Nephron (organoid): ENCODE results near the gene FIG4.

ENCODE experiments used
- H3K27ac Mint-ChIP-seq, 3 experiments: 2 replicates each; pipeline ENCODE4 v1.8.0; 2020; ENCODE audit warnings: mixed read lengths in 3 of 3, mild to moderate bottlenecking in 2 of 3, moderate library complexity in 1 of 3
- H3K27me3 Mint-ChIP-seq: 2 replicates; pipeline ENCODE4 v1.8.0; 2021; ENCODE audit warnings: low read depth, mild to moderate bottlenecking, moderate library complexity, mixed read lengths
- H3K36me3 Mint-ChIP-seq: 2 replicates; pipeline ENCODE4 v1.8.0; 2020; ENCODE audit warnings: low read depth, mixed read lengths
- H3K4me1 Mint-ChIP-seq: 2 replicates; pipeline ENCODE4 v1.8.0; 2020; ENCODE audit warnings: mixed read lengths
- H3K4me3 Mint-ChIP-seq, 3 experiments: 2 replicates each; pipeline ENCODE4 v1.8.0; 2020; ENCODE audit warnings: mild to moderate bottlenecking in 3 of 3, mixed read lengths in 3 of 3, moderate library complexity in 2 of 3
- H3K9me3 Mint-ChIP-seq: 2 replicates; pipeline ENCODE4 v1.8.0; 2020; ENCODE audit warnings: mixed read lengths
- CTCF ChIP-seq, 3 experiments: fragments of 200-600 bp; sonication (generic); IDR thresholded peaks; one replicate each; pipeline ENCODE4 v1.5.0; 2021; ENCODE audit warnings: antibody characterized with exemption in 3 of 3; ENCODE audit not compliant: unreplicated experiment in 3 of 3

The FIG4 gene

DNA sequence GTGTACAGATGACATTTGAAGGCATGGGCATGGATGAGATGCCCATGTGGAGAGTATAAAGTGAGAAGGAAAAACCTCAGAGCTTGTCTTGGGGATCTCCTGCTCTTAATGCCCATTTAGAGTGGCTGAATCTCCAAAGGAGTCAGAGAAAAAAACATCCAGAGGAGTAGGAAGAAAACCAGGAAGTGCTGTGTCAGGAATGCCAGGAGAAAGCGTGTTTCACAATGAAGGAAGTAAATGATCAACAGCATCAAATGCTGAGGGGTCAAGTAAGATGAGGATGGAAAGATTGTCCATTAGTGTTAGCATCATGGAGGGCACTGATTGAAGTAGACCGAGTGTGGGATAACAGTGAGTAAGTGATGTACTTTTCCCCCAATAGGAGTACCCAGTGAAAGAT is 56.1 kb downstream of the FIG4 start:
- Mint-ChIP-seq H3K27ac (no peak overlapping the region), H3K4me3 (no peak overlapping the region), H3K36me3 (peaks cover 15% of the 10 kb centered on the region), H3K4me1 (no peaks in the 10 kb centered on the region), H3K27me3 (no peaks in the 10 kb centered on the region), H3K9me3 (no peaks in the 10 kb centered on the region)
- no peak for TF ChIP-seq CTCF (IDR thresholded peaks at IDR 0.05; ENCODE audit: unreplicated experiment in 3 of 3)

- Mint-ChIP-seq H3K4me1 (no peaks in the 10 kb centered on the region), H3K9me3 (peaks cover 32% of the 10 kb centered on the region), H3K27ac (no peak overlapping the region), H3K4me3 (no peak overlapping the region), H3K27me3 (no peaks in the 10 kb centered on the region), H3K36me3 (peaks cover 58% of the 10 kb centered on the region)
- TF ChIP-seq CTCF (IDR thresholded peaks at IDR 0.05; ENCODE audit: unreplicated experiment in 3 of 3): no peak
Measured at GRCh38 chr6:109759098-109759955, 68.2 kb downstream of the FIG4 start.

GRCh38 chr6:109760208-109760607 is 69.1 kb downstream of the FIG4 start:
- peaks cover 57% of the 10 kb centered on the region for H3K36me3 Mint-ChIP-seq
- no peaks in the 10 kb centered on the region for H3K27me3 Mint-ChIP-seq
- no peak for TF ChIP-seq CTCF (IDR thresholded peaks at IDR 0.05; ENCODE audit: unreplicated experiment in 3 of 3)
- H3K9me3 Mint-ChIP-seq: peaks cover 25% of the 10 kb centered on the region
- H3K27ac Mint-ChIP-seq: no peak overlapping the region
- no peaks in the 10 kb centered on the region for H3K4me1 Mint-ChIP-seq
- no peak overlapping the region for H3K4me3 Mint-ChIP-seq

- Mint-ChIP-seq H3K4me1 (no peaks in the 10 kb centered on the region), H3K27me3 (no peaks in the 10 kb centered on the region), H3K36me3 (peaks cover 48% of the 10 kb centered on the region), H3K27ac (no peak overlapping the region), H3K9me3 (peaks cover 10% of the 10 kb centered on the region), H3K4me3 (no peak overlapping the region)
- TF ChIP-seq CTCF (IDR thresholded peaks at IDR 0.05; ENCODE audit: unreplicated experiment in 3 of 3): no peak
Measured at GRCh38 chr6:109762166-109762565, 71.1 kb downstream of the FIG4 start.

DNA sequence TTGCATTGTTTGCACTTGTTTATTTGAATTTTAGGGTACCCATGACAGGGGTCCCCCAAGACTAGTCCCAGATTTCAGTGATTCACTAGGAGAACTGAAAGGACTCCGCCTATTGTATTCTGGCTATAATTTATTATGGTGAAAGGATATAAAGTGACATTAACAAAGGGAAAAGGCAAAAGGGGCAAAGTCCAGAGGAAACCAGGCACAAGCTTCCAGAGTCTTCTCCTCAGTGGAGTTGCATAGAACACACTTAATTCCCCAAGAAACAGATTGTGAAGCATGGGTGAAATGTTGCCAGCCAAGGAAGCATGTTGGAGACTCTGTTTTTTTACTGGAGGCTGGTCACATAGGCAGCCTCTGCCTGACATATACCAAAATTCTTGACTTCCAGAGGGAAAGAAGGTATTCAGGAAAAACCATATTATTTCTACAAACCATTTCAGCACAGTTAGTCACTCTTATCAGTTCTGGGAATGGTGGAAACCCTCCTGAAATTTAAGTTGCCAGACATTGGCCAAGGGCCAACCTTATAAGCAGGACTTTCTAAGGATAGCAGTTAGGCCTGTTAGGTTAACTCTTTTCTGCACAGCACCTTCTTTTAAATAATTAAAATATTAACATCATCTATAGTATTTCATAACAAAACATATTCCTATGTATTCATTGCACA is 71.8 kb downstream of the FIG4 start:
- no peaks in the 10 kb centered on the region for H3K4me1 Mint-ChIP-seq
- H3K27me3 Mint-ChIP-seq: no peaks in the 10 kb centered on the region
- no peak for TF ChIP-seq CTCF (IDR thresholded peaks at IDR 0.05; ENCODE audit: unreplicated experiment in 3 of 3)
- peaks cover 42% of the 10 kb centered on the region for H3K36me3 Mint-ChIP-seq
- H3K4me3 Mint-ChIP-seq: no peak overlapping the region
- H3K9me3 Mint-ChIP-seq: peaks cover 4% of the 10 kb centered on the region
- no peak overlapping the region for H3K27ac Mint-ChIP-seq
